Endothelial cell of umbilical vein (primary cell): Measurements from ENCODE around the gene INHBE. TPM values are rescaled to one million over a fixed set of nuclear protein-coding genes. Genes with fewer than 3 reads are reported as not detected.

Experiments used
- BruUV-seq: library from RNA; stranded (reverse); fragments of 400-500 nt; replicated peaks from 2 replicates; lab custom pipeline; 2021; lab: Mats Ljungman, UMichigan
- CTCF ChIA-PET: fragments of 300-600, 350-600 bp; sonication (Branson Sonifier 250); formaldehyde crosslinking; loops from one replicate; lab custom pipeline; 2021; ENCODE audit warnings: antibody characterized with exemption, inconsistent platforms; lab: Charles Lee
- POLR2A ChIA-PET: fragments of 300-600, 350-600 bp; sonication (Branson Sonifier 250); formaldehyde crosslinking; loops from one replicate; lab custom pipeline; 2021; ENCODE audit warnings: antibody characterized with exemption, inconsistent platforms; lab: Charles Lee
- DNase-seq: peaks from one replicate; pipeline ENCODE4 v3.0.0-alpha.2; 2011; ENCODE audit warnings: low read depth, low spot score
- FAIRE-seq: peaks from 2 replicates; lab custom pipeline; 2011; peaks lifted over from hg19 to GRCh38; lab: Jason Lieb, UNC
- H2AFZ ChIP-seq: 2 replicates; pipeline ENCODE4 v1.6.0; 2012; ENCODE audit warnings: low read depth, low read length, control low read depth, inconsistent platforms
- H3K27ac ChIP-seq: 2 replicates; pipeline ENCODE4 v1.5.1; 2011; ENCODE audit warnings: low read depth, mild to moderate bottlenecking, control low read depth, low read length, moderate library complexity; ENCODE audit not compliant: insufficient read depth
- H3K27me3 ChIP-seq, 2 experiments: 2 replicates each; pipeline versions ENCODE4 v1.6.0 to v1.6.1; 2011; ENCODE audit warnings: low read length in 2 of 2, mixed read lengths in 1 of 2; ENCODE audit not compliant: control insufficient read depth in 2 of 2, insufficient read depth in 2 of 2
- H3K36me3 ChIP-seq, 2 experiments: 2 replicates in 1 of 2; 3 replicates in 1 of 2; pipeline ENCODE4 v1.5.1; 2011; ENCODE audit warnings: low read length in 2 of 2, mild to moderate bottlenecking in 1 of 2, moderate library complexity in 1 of 2; ENCODE audit not compliant: control insufficient read depth in 2 of 2, insufficient read depth in 2 of 2; ENCODE audit errors: extremely low read depth in 1 of 2
- H3K4me1 ChIP-seq: 3 replicates; pipeline ENCODE4 v1.5.1; 2011; ENCODE audit warnings: mild to moderate bottlenecking, low read length; ENCODE audit not compliant: control insufficient read depth, insufficient read depth; ENCODE audit errors: extremely low read depth
- H3K4me2 ChIP-seq: 2 replicates; pipeline ENCODE4 v1.6.1; 2011; ENCODE audit warnings: low read length, control low read depth, mixed read lengths; ENCODE audit not compliant: insufficient read depth
- H3K4me3 ChIP-seq, 3 experiments: fragments of 200-600 bp in 1 of 3; sonication (generic), shearing (Covaris generic) in 1 of 3; replicated peaks in 1 of 3; 2 replicates each; pipeline ENCODE4 v1.5.1; 2011 to 2016; ENCODE audit warnings: control low read depth in 3 of 3, low read length in 3 of 3, mild to moderate bottlenecking in 2 of 3, inconsistent platforms in 1 of 3, low read depth in 1 of 3, moderate library complexity in 1 of 3; ENCODE audit not compliant: insufficient read depth in 1 of 3
- H3K79me2 ChIP-seq: 2 replicates; pipeline ENCODE4 v1.6.0; 2012; ENCODE audit warnings: low read length, inconsistent platforms; ENCODE audit not compliant: control insufficient read depth, insufficient read depth
- H3K9ac ChIP-seq: replicated peaks from 2 replicates; pipeline ENCODE3; 2011; ENCODE audit warnings: low read length, control low read depth; ENCODE audit not compliant: insufficient read depth; ENCODE audit errors: extremely low read depth
- H3K9me1 ChIP-seq: replicated peaks from 3 replicates; pipeline ENCODE4 v1.6.0; 2011; ENCODE audit warnings: mild to moderate bottlenecking, low read length; ENCODE audit not compliant: control insufficient read depth, insufficient read depth; ENCODE audit errors: extremely low read depth
- H3K9me3 ChIP-seq: replicated peaks from 2 replicates; pipeline ENCODE4 v1.5.1; 2012; ENCODE audit warnings: low read length, inconsistent platforms; ENCODE audit not compliant: control insufficient read depth, insufficient read depth
- H4K20me1 ChIP-seq: replicated peaks from 2 replicates; pipeline ENCODE3; 2011; ENCODE audit warnings: mild to moderate bottlenecking, low read length; ENCODE audit not compliant: control insufficient read depth, insufficient read depth; ENCODE audit errors: extremely low read depth
- CTCF ChIP-seq, 2 donors: IDR thresholded peaks; 1 replicate in 1 of 2; 2 replicates in 1 of 2; pipeline ENCODE4 v1.5.1; 2011; ENCODE audit warnings: low read length in 2 of 2, mild to moderate bottlenecking in 2 of 2, moderate library complexity in 2 of 2, control low read depth in 1 of 2, inconsistent platforms in 1 of 2, low read depth in 1 of 2; ENCODE audit not compliant: insufficient read depth in 1 of 2; ENCODE audit errors: extremely low read depth in 1 of 2
- EZH2 ChIP-seq: IDR thresholded peaks from 2 replicates; pipeline ENCODE4 v1.6.1; 2012; ENCODE audit warnings: borderline replicate concordance, low read depth, mild to moderate bottlenecking, moderate library complexity, low read length, inconsistent platforms; ENCODE audit not compliant: severe bottlenecking
- FOS ChIP-seq: IDR thresholded peaks from 2 replicates; pipeline ENCODE4 v1.6.1; 2011; ENCODE audit warnings: mild to moderate bottlenecking, low read length, moderate library complexity, borderline replicate concordance; ENCODE audit not compliant: insufficient read depth
- GATA2 ChIP-seq: IDR thresholded peaks from 2 replicates; pipeline ENCODE4 v1.7.0; 2011; ENCODE audit warnings: low read depth, mild to moderate bottlenecking, moderate library complexity, mixed read lengths, low read length; ENCODE audit not compliant: insufficient read length, insufficient read depth
- JUN ChIP-seq: IDR thresholded peaks from 2 replicates; pipeline ENCODE4 v1.6.1; 2011; ENCODE audit warnings: borderline replicate concordance, low read depth; ENCODE audit not compliant: insufficient read length, insufficient read depth
- MAX ChIP-seq: IDR thresholded peaks from 2 replicates; pipeline ENCODE4 v1.6.1; 2011; ENCODE audit not compliant: insufficient read depth, insufficient read length
- MYC ChIP-seq: IDR thresholded peaks from one replicate; pipeline ENCODE4 v1.6.1; 2011; ENCODE audit warnings: mild to moderate bottlenecking, low read depth, low read length
- POLR2A ChIP-seq: IDR thresholded peaks from 2 replicates; pipeline ENCODE4 v1.6.1; 2012; ENCODE audit warnings: low read depth, mild to moderate bottlenecking, control low read depth, low read length
- POLR2AphosphoS5 ChIP-seq: IDR thresholded peaks from 2 replicates; pipeline ENCODE4 v1.6.1; 2012; ENCODE audit warnings: low read depth, mild to moderate bottlenecking, control low read depth, low read length, moderate library complexity; ENCODE audit not compliant: insufficient read depth
- dilution Hi-C: fragments of 300-500 bp; cut with MboI; formaldehyde crosslinking; loops from one replicate; pipeline ENCODE4 v1.15.0; 2019; ENCODE audit warnings: low sequenced_read_pairs; ENCODE audit not compliant: extremely low pct_ligation_motif_present
- intact Hi-C: fragments of 100-400 bp; cut with micrococcal nuclease; formaldehyde crosslinking; loops from one replicate; pipeline ENCODE4 v1.10.0; 2022
- polyA plus RNA-seq, 4 experiments: library from polyadenylated mRNA; depleted of rRNA in 3 of 4; stranded (reverse) in 3 of 4; unstranded in 1 of 4; fragments of >200 nt; gene quantifications; 2 replicates each; pipeline versions ENCODE4 v1.2.1 to v1.2.3, GENCODE V29; 2011 to 2012; ENCODE audit warnings: missing spikeins in 1 of 4
- total RNA-seq: library from RNA; stranded (reverse); gene quantifications from 2 replicates; pipeline ENCODE4 v1.2.3, GENCODE V29; 2021

Gene INHBE
- total and polyA plus RNA-seq, 2 donors (not counting 3 experiments of a cell fraction or from before 2014, with no cell fraction given) = not detected

- H3K9me1 ChIP-seq = no peaks in the 10 kb centered on the region
- ChIA-PET CTCF (no interaction called here), POLR2A (no interaction called here)
- no peaks in the 10 kb centered on the region for H3K4me1 ChIP-seq
- FAIRE-seq (no peak), DNase-seq (no peak)
- no peak overlapping the region for H2AFZ ChIP-seq
- H3K79me2 ChIP-seq = peaks cover 7% of the 10 kb centered on the region
- H3K9me3 ChIP-seq = no peaks in the 10 kb centered on the region
- intact Hi-C loops (no loop called here), dilution Hi-C loops (no loop called here)
- H4K20me1 ChIP-seq = no peaks in the 10 kb centered on the region
- no TSS peak for BruUV-seq
- H3K4me2 ChIP-seq = no peak overlapping the region
- H3K9ac ChIP-seq = no peak overlapping the region
- no peaks in the 10 kb centered on the region for H3K27me3 ChIP-seq
- TF ChIP-seq MYC (no peak), POLR2A (no peak), JUN (no peak), GATA2 (no peak), MAX (no peak), CTCF (IDR thresholded peaks at IDR 0.05; ENCODE audit: extremely low read depth in 1 of 2, insufficient read depth in 1 of 2, low read depth in 1 of 2, low read length in 2 of 2) (no peak), FOS (no peak), EZH2 (no peak), POLR2AphosphoS5 (no peak)
- no peak overlapping the region for H3K27ac ChIP-seq
- H3K4me3 ChIP-seq = no peak overlapping the region
- H3K36me3 ChIP-seq = no peaks in the 10 kb centered on the region
Measured at GRCh38 chr12:57415088-57415487, 40.0 kb upstream of the INHBE start.
